Astrocyte of the cerebellum (primary cell): ENCODE measurements around the gene CBLB.

ENCODE experiments used
- DNase-seq: peaks from one replicate; pipeline ENCODE4 v3.0.0-alpha.2; 2011; ENCODE audit warnings: low read depth
- H3K4me3 ChIP-seq: 2 replicates; pipeline ENCODE4 v1.5.1; 2011; ENCODE audit warnings: mild to moderate bottlenecking, low read depth, low read length, moderate library complexity
- in situ Hi-C: cut with HindIII; loops from 2 replicates; pipeline ENCODE4 v1.10.0; 2017; ENCODE audit warnings: low sequenced_read_pairs
- TF ChIP-seq, protein P1 (sequence below): IDR thresholded peaks from 2 replicates; pipeline ENCODE4 v1.5.1; 2012; ENCODE audit warnings: low read length, low read depth, moderate library complexity, mild to moderate bottlenecking; ENCODE audit errors: missing control alignments

The CBLB gene

DNA sequence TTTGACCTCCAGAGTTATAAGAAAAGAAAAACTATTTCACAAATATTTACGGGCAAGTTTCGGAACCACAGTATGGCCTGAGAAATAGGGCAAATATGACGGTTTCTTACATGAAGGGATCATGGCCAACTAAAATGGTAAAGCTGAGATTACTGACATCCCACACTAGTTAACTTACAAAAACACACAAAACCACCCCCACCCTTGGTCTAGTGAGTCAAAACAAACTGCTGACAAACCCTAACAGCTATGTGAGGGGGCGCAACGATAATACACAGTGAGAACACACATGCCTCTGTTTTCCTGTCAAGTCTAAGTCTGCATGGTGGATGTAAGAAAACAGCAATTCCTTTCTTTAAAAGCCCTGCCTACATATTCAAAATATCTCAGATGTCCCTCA, 32.3 kb downstream of the CBLB start:
- in situ Hi-C loops, result no loop called here
- TF ChIP-seq, protein P1, sequence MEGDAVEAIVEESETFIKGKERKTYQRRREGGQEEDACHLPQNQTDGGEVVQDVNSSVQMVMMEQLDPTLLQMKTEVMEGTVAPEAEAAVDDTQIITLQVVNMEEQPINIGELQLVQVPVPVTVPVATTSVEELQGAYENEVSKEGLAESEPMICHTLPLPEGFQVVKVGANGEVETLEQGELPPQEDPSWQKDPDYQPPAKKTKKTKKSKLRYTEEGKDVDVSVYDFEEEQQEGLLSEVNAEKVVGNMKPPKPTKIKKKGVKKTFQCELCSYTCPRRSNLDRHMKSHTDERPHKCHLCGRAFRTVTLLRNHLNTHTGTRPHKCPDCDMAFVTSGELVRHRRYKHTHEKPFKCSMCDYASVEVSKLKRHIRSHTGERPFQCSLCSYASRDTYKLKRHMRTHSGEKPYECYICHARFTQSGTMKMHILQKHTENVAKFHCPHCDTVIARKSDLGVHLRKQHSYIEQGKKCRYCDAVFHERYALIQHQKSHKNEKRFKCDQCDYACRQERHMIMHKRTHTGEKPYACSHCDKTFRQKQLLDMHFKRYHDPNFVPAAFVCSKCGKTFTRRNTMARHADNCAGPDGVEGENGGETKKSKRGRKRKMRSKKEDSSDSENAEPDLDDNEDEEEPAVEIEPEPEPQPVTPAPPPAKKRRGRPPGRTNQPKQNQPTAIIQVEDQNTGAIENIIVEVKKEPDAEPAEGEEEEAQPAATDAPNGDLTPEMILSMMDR, result no peak
- no peak overlapping the region for H3K4me3 ChIP-seq
- no peak for DNase-seq

- TF ChIP-seq, protein P1, result no peak
- in situ Hi-C loops, result no loop called here
- H3K4me3 ChIP-seq, result no peak overlapping the region
- no peak for DNase-seq
These were observed 33.2 kb downstream of the CBLB start for GRCh38 chr3:105835606-105836005.

- DNase-seq, result no peak
- TF ChIP-seq, protein P1, result no peak
- in situ Hi-C loops, result no loop called here
- H3K4me3 ChIP-seq, result no peak overlapping the region
These were observed 34.0 kb downstream of the CBLB start for GRCh38 chr3:105834768-105835167.

DNA sequence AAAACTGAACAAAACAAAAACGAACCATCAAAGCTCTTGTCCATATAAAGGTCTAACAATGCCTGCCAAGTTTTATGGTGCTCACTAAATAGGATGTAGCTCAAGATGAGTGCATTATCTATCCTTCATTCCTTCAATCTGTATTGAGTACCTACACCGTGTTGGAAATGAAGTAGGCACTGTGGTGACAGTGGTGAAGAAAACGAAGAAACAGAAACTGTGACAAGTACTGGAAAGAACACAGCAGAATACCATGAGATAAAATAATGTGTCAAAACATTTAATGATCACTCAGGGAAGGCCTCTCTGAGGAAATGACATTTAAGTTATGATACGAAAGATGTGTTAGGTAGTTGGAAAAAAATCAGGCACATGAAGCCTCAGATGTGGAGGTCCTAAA, 36.2 kb downstream of the CBLB start:
- no peak overlapping the region for H3K4me3 ChIP-seq
- TF ChIP-seq, protein P1, result no peak
- in situ Hi-C loops, result no loop called here
- DNase-seq, result no peak

GRCh38 chr3:105830836-105831235, 38.0 kb downstream of the CBLB start:
- TF ChIP-seq, protein P1, result no peak
- in situ Hi-C loops, result no loop called here
- no peak for DNase-seq
- no peak overlapping the region for H3K4me3 ChIP-seq

DNA sequence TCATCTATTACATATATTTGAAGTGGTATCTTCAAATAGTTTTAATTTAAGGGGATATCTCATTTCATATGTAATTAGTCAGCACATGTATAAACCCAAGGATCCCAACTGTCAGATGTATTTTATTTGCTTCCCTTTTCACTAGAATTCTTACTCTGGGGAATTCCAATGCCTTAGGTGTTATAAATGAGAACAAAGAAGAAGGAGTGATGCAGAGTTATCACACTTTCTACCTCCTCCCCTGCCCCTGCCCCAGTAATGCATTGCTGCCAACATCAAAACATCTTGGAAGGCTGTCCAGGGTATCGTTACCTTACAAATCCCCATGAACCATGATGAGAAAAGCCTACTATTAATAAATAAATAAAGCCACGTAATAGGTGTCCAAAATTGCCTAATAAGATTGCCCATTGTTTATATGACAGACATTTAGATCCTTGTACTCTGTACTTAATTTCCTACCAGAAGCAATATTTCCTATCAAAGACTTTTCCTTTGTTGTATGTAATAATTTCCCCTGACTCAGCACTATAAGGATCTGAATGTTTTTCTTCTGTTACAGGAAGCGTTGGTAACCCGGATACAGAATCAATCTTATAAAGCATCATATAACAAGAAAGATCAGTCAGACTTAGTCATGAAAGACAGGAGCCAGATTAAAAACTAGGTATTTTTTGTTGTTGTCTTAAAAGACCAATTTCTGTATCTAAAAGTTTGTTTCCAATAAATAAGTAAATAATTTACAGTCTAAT, 38.8 kb downstream of the CBLB start:
- in situ Hi-C loops, result no loop called here
- TF ChIP-seq, protein P1, result no peak
- DNase-seq, result no peak
- H3K4me3 ChIP-seq, result no peak overlapping the region
